ENCODE results near the gene KREMEN2.

- TF ChIP-seq GABPA (IDR thresholded peaks at IDR 0.05; ENCODE audit: borderline replicate concordance, insufficient read depth, low read length): peak; percentile 49; the same call in 1 of the 2 replicates
- no peak for TF ChIP-seq ATF2 (IDR thresholded peaks at IDR 0.05; ENCODE audit: low read length)
- TF ChIP-seq YY1 (IDR thresholded peaks at IDR 0.05; ENCODE audit: low read depth, low read length): no peak
- peak; percentile 63 to 93 (median 71) for TF ChIP-seq CTCF (IDR thresholded peaks at IDR 0.05; ENCODE audit: control extremely low read depth in 1 of 3, insufficient read depth in 1 of 3, low read depth in 1 of 3, low read length in 3 of 3)
- TF ChIP-seq TAF7 (optimal IDR thresholded peaks at IDR 0.05; ENCODE audit: borderline replicate concordance, low read depth, low read length): no peak
- peak; percentile 85 to 92 for TF ChIP-seq RAD21 (IDR thresholded peaks at IDR 0.05 in 1 of 2, conservative IDR thresholded peaks at IDR 0.05 in 1 of 2; ENCODE audit: low read depth in 2 of 2, low read length in 2 of 2)
Measured at GRCh38 chr16:3003582-3004270, 39.7 kb downstream of the KREMEN2 start.
